ENCODE data around the gene CCDC171.
A peak's percentile ranks its signal among the peaks of the same experiment; 100 is the strongest.

CCDC171 gene

GRCh38 chr9:15552636-15553527, at the start of gene CCDC171:
Gene CCDC171, plus strand, starts transcription at chr9:15553043. Its CDS starts 11,046 bp downstream, at chr9:15564089.
- TF ChIP-seq CTCF (IDR thresholded peaks at IDR 0.05; ENCODE audit: low read depth, low read length): no peak
- in situ Hi-C loops (cut with HindIII; ENCODE audit: low sequenced_read_pairs): no loop called here
- H3K4me3 ChIP-seq (ENCODE audit: low read depth, low read length): peak within 1 kb of the TSS; percentile 78
- DNase-seq (ENCODE audit: low read depth, low spot score): peak; percentile 97

- DNase-seq (ENCODE audit: low read depth, low spot score): no peak
- no peak overlapping the region for H3K4me3 ChIP-seq (ENCODE audit: low read depth, low read length)
- TF ChIP-seq CTCF (IDR thresholded peaks at IDR 0.05; ENCODE audit: low read depth, low read length): no peak
- in situ Hi-C loops (cut with HindIII; ENCODE audit: low sequenced_read_pairs): no loop called here
Observed at GRCh38 chr9:15505921-15506320, 46.9 kb upstream of the CCDC171 start.

- DNase-seq (ENCODE audit: low read depth, low spot score): peak; percentile 19
- in situ Hi-C loops (cut with HindIII; ENCODE audit: low sequenced_read_pairs): loop anchor here (10.0 kb wide), 1 partner anchor 85 kb away; the partner anchor contains the start of gene SNAPC3
Observed at GRCh38 chr9:15509931-15510788, 42.7 kb upstream of the CCDC171 start.

GRCh38 chr9:15510789-15511575, 41.9 kb upstream of the CCDC171 start, which contains the start of gene PSIP1:
Gene PSIP1, minus strand, starts transcription at chr9:15510970. Its CDS starts 782 bp downstream, at chr9:15510188.
- in situ Hi-C loops (cut with HindIII; ENCODE audit: low sequenced_read_pairs): loop anchor here (10.0 kb wide), 1 partner anchor 86 kb away; the partner anchor contains the start of gene SNAPC3
- peak within 1 kb of the TSS; percentile 82 for H3K4me3 ChIP-seq (ENCODE audit: low read depth, low read length)
- peak; percentile 88 for DNase-seq (ENCODE audit: low read depth, low spot score)
- no peak for TF ChIP-seq CTCF (IDR thresholded peaks at IDR 0.05; ENCODE audit: low read depth, low read length)

More at GRCh38 chr9:15509931-15510788, 42.7 kb upstream of the CCDC171 start:
- no peak for TF ChIP-seq CTCF (IDR thresholded peaks at IDR 0.05; ENCODE audit: low read depth, low read length)
- peak overlapping the region; percentile 82 for H3K4me3 ChIP-seq (ENCODE audit: low read depth, low read length)

- in situ Hi-C loops (cut with HindIII; ENCODE audit: low sequenced_read_pairs): loop anchor here (10.0 kb wide), 1 partner anchor 87 kb away; the partner anchor contains the start of gene SNAPC3
- H3K4me3 ChIP-seq (ENCODE audit: low read depth, low read length): no peak overlapping the region
Observed at GRCh38 chr9:15512204-15512603, 40.6 kb upstream of the CCDC171 start.

More at GRCh38 chr9:15512204-15512603, 40.6 kb upstream of the CCDC171 start:
- no peak for TF ChIP-seq CTCF (IDR thresholded peaks at IDR 0.05; ENCODE audit: low read depth, low read length)
- DNase-seq (ENCODE audit: low read depth, low spot score): no peak
